Measurements from ENCODE around the gene C1QB.

The C1QB gene

DNA sequence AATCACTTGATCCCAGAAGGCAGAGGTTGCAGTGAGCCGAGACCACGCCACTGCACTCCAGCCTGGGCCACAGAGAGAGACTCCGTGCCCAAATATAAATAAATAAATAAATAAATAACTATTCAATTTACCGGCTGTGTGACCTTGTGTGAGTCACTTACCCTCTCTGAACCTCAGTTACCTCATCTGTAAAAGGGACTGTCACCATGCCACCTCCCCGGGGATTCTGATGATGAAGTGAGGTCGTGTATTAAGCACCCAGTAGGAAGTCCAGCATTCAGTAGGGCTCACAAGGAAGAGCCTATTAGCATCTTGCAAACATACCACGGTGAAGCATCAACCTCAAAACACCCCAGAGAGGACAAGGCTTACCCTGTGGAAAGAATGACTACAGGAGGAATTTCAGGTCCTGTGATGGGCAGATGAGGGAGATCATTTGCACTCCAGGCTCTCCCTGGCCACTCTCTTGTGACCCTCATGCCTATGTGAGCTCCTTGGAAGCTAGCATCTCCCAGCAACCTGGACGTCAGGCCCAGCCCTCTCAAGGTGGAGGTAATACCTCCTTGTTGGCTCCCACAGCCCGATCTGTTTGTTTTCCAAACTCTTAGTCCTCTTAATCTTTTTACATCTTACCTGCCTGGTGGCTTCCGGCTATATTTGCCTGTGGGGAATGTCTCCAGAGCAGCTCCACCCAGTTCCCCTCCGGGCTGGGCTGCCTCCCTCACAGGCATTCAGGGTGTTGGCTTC lies 24.2 kb upstream of the C1QB start:
- no peak overlapping the region for H3K4me3 ChIP-seq (ENCODE audit: low read depth, low read length)
- TF ChIP-seq, protein P1, sequence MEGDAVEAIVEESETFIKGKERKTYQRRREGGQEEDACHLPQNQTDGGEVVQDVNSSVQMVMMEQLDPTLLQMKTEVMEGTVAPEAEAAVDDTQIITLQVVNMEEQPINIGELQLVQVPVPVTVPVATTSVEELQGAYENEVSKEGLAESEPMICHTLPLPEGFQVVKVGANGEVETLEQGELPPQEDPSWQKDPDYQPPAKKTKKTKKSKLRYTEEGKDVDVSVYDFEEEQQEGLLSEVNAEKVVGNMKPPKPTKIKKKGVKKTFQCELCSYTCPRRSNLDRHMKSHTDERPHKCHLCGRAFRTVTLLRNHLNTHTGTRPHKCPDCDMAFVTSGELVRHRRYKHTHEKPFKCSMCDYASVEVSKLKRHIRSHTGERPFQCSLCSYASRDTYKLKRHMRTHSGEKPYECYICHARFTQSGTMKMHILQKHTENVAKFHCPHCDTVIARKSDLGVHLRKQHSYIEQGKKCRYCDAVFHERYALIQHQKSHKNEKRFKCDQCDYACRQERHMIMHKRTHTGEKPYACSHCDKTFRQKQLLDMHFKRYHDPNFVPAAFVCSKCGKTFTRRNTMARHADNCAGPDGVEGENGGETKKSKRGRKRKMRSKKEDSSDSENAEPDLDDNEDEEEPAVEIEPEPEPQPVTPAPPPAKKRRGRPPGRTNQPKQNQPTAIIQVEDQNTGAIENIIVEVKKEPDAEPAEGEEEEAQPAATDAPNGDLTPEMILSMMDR (IDR thresholded peaks at IDR 0.05; ENCODE audit: low read depth, low read length) = no peak
- in situ Hi-C loops (cut with HindIII; ENCODE audit: low sequenced_read_pairs) = no loop called here
- DNase-seq (ENCODE audit: low read depth, low spot score) = no peak

DNA sequence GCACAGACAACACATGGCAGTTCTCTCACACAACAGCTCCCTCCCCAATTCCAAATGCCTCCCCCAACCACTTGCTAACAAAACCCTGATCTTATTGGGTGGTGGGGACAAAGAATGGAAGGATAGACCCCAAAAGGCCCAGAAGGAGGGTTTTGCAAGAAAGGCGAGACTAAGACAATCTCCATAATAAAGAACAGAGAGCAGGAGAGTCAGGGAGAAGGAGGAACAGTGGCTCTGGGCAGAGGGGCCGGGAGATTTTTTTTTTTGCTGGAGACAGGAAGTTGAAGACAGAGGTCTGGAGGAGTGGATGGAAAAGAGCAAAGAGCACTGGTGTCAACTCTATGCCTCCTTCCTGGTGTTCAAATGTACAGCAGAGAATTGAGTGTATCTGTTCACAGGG lies 23.1 kb upstream of the C1QB start:
- in situ Hi-C loops (cut with HindIII; ENCODE audit: low sequenced_read_pairs) = no loop called here
- H3K4me3 ChIP-seq (ENCODE audit: low read depth, low read length) = no peak overlapping the region
- TF ChIP-seq, protein P1 (IDR thresholded peaks at IDR 0.05; ENCODE audit: low read depth, low read length) = no peak
- DNase-seq (ENCODE audit: low read depth, low spot score) = no peak

DNA sequence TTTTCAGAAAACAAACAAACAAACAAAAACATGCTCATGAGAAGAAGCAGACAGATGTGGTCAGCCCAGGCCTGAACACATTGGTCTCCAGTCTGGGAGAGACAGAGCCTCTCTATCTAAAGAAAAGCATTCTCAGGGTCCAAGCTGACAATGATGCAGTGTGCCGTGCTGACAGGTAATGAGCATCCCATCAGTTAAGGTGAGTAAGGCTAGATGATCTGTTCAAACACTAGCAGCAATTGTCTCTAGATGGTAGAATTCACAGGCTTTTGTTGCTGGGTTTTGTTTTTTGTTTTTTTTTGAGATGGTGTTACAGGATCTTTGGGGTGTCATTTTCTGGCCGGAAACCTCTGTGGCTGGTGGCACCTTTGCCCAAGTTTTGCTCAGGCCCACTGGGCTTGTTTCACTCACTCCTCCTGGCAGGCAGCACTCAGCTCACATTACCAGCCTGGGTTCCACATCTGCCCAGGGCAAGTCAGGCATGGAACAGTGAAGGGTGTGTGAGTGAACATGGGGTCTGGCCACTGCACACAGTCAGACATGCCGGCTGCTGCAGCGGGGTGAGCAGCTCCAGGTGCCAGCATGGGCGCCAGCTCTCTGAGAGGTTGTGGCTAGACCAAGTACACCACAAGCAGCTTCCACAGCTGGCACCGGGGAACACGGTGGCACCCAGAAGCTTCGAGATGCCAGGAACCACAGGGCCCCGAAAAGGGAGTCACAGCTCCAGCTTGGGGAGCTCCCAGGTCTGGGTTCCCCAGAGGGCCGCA lies 19.2 kb upstream of the C1QB start:
- no peak overlapping the region for H3K4me3 ChIP-seq (ENCODE audit: low read depth, low read length)
- no peak for DNase-seq (ENCODE audit: low read depth, low spot score)
- in situ Hi-C loops (cut with HindIII; ENCODE audit: low sequenced_read_pairs) = no loop called here
- TF ChIP-seq, protein P1 (IDR thresholded peaks at IDR 0.05; ENCODE audit: low read depth, low read length) = no peak

DNA sequence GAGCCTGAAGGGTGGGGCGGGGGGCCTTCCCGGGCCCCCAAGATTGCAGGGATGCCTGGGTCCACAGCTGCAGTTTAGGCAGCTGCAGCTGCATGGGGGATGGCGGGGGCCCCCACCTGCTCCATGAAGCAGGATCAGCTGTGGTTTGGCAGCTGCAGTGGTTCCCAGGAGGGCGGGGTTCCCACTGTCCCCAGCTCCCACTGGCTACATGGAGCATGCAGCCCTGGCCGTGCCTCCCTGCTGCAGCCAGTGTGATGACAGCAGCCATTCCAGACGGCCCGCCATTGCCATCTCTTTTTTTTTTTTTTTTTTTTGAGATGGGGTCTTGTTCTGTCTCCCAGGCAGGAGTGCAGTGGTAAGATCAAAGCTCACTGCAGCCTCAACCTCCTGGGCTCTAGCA lies 17.6 kb upstream of the C1QB start:
- H3K4me3 ChIP-seq (ENCODE audit: low read depth, low read length) = no peak overlapping the region
- in situ Hi-C loops (cut with HindIII; ENCODE audit: low sequenced_read_pairs) = no loop called here
- no peak for DNase-seq (ENCODE audit: low read depth, low spot score)
- TF ChIP-seq, protein P1 (IDR thresholded peaks at IDR 0.05; ENCODE audit: low read depth, low read length) = no peak

DNA sequence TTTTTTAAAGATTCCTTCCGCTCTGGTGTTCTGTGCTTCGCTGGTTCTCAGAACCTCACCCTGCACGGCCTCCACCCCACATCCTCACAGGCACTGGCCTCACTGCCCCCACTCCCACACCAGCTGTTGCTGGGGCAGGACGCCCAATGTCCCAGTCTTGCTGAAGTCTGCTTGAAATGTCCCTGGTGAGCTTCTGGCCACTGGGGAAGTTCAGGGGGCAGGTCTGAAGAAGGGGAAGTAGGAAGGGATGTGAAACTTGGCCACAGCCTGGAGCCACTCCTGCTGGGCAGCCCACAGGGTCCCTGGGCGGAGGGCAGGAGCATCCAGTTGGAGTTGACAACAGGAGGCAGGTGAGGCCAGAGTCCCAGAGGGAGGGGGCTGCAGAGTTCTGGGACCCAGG lies 16.7 kb upstream of the C1QB start, which contains the start of gene C1QA:
TSS of gene C1QA (plus strand) at position 276 of the 400 bp plus-strand sequence. CDS start 989 bp downstream, outside the sequence.
- TF ChIP-seq, protein P1 (IDR thresholded peaks at IDR 0.05; ENCODE audit: low read depth, low read length) = no peak
- no peak within 1 kb of the TSS for H3K4me3 ChIP-seq (ENCODE audit: low read depth, low read length)
- in situ Hi-C loops (cut with HindIII; ENCODE audit: low sequenced_read_pairs) = no loop called here
- no peak for DNase-seq (ENCODE audit: low read depth, low spot score)

DNA sequence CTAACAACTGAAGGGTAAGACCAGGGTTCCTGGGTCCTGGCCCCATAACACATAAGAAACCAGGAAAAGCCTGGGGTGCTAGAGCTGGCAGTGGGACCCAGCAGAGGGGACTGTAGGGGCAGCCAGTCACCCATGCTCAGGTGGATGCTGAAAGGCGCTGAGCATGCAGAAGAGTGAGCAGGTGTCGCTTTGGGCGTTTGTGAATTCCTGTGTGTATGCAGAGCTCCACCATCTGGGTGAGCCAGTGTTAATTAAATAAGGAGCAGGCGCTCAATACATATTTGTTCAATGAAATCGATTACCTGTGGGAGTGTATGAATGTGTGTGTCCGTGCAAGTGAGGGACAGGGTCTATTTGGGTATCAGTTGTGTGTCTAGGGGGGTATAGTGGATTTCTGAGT lies 16.1 kb upstream of the C1QB start:
- DNase-seq (ENCODE audit: low read depth, low spot score) = no peak
- TF ChIP-seq, protein P1 (IDR thresholded peaks at IDR 0.05; ENCODE audit: low read depth, low read length) = no peak
- H3K4me3 ChIP-seq (ENCODE audit: low read depth, low read length) = no peak overlapping the region
- in situ Hi-C loops (cut with HindIII; ENCODE audit: low sequenced_read_pairs) = no loop called here

All from astrocyte of the spinal cord (primary cell).